NCI-H2107 treated with DMSO at 0.1 percent for 48 hours (cell line): ENCODE results near the gene FBXL19.

Experiments used
- DNase-seq: peaks from one replicate; lab custom pipeline; 2025; ENCODE audit not compliant: unreplicated experiment; lab: John Stamatoyannopoulos, UW

FBXL19 gene

GRCh38 chr16:30894540-30895368 is 28.6 kb upstream of the FBXL19 start:
- no peak for DNase-seq

DNA sequence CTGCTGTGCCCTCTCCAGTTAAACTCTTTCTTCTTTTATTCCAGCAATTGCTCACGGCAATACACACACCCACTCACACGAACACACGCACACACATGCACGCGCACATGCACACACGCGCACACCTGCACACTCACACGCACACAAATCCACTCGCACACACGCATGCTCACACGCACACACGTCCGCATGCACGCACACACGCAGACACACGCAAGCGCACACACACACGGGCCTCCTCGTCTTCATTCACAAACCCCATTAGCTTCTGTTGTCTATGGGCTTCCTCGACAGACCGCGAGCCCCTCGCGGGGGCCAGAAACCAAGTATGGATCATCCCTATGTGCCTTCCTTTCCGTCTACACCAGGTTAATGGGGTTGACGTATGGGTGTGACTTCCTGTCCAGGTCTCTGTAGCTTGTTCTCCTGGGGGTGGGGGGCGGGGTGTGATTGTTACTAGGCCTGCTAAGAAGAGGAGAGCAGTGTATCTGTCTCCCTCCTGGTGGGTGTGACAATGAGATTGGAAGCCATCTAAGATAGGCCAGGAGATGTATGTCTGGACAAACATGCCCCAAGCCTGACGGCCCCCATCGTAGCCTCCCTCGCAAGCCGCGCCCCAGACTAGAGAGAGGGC is 27.6 kb upstream of the FBXL19 start:
- no peak for DNase-seq

DNA sequence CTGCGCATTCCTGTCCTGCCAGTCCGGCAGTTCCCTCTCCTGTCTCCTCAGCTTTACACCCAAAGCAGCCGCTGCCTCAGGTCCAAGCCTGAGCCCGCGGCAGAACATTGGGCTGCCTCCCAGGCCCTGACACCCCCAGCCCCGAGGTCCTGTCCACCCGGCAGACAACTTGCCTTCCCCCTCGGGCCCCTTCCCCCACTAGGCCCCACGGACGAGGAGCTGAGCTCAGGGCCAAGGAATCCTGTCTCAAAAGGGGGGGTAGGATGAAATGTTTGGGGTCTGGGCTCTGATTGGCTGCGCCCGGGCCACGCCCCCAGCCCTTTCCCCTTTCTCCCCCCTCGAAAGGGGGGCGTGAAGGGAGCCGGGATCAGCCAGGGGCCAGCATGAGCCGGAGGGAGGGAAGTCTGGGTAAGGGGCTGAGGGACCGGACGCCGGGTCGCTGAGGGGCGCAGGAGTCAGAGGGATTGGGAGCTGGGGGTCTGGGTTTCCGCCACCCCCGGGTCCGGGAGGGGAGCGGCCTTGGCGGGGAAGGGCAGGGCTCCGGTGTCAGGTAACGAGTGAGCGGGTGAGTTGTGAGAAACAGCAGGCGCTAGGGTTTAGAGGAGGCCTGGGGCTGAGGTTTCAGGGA is 27.0 kb upstream of the FBXL19 start, which contains the start of gene CTF1:
CTF1 (plus strand) TSS at position 354 of the 628 bp plus-strand sequence; CDS start at position 384, 30 bp downstream.
- DNase-seq = no peak

- DNase-seq = peak; percentile 18
Observed at GRCh38 chr16:30896889-30897733, 26.3 kb upstream of the FBXL19 start.

- no peak for DNase-seq
Observed at GRCh38 chr16:30899794-30900193, 23.6 kb upstream of the FBXL19 start.

DNA sequence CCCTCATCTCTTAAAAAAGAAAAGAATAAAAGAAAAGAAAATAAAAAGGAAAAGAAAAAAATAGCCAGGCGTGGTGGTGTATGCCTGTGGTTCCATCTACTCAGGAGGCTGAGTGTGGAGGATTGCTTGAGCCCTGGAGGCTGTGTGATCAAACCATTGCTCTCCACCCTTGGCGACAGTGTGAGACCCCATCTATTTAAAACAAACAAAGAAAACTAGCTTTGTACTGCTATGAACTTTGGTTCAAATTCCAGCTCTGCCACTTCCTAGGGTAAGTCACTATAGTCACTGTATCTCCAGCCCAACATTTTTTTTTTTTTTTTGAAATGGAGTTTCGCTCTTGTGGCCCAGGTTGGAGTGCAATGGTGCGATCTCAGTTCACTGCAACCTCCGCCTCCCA is 22.8 kb upstream of the FBXL19 start:
- DNase-seq = no peak

GRCh38 chr16:30901201-30902028 is 22.0 kb upstream of the FBXL19 start:
- DNase-seq = no peak

DNA sequence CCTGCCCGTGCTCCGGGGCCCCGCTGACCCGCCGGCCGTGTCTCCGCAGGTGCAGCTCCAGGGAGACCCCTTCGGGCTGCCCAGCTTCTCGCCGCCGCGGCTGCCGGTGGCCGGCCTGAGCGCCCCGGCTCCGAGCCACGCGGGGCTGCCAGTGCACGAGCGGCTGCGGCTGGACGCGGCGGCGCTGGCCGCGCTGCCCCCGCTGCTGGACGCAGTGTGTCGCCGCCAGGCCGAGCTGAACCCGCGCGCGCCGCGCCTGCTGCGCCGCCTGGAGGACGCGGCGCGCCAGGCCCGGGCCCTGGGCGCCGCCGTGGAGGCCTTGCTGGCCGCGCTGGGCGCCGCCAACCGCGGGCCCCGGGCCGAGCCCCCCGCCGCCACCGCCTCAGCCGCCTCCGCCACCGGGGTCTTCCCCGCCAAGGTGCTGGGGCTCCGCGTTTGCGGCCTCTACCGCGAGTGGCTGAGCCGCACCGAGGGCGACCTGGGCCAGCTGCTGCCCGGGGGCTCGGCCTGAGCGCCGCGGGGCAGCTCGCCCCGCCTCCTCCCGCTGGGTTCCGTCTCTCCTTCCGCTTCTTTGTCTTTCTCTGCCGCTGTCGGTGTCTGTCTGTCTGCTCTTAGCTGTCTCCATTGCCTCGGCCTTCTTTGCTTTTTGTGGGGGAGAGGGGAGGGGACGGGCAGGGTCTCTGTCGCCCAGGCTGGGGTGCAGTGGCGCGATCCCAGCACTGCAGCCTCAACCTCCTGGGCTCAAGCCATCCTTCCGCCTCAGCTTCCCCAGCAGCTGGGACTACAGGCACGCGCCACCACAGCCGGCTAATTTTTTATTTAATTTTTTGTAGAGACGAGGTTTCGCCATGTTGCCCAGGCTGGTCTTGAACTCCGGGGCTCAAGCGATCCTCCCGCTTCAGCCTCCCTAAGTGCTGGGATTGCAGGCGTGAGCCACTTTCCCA is 21.1 kb upstream of the FBXL19 start:
- DNase-seq = no peak

- DNase-seq = no peak
Observed at GRCh38 chr16:30903002-30903401, 20.4 kb upstream of the FBXL19 start.

GRCh38 chr16:30903596-30903995 is 19.8 kb upstream of the FBXL19 start:
- no peak for DNase-seq

DNA sequence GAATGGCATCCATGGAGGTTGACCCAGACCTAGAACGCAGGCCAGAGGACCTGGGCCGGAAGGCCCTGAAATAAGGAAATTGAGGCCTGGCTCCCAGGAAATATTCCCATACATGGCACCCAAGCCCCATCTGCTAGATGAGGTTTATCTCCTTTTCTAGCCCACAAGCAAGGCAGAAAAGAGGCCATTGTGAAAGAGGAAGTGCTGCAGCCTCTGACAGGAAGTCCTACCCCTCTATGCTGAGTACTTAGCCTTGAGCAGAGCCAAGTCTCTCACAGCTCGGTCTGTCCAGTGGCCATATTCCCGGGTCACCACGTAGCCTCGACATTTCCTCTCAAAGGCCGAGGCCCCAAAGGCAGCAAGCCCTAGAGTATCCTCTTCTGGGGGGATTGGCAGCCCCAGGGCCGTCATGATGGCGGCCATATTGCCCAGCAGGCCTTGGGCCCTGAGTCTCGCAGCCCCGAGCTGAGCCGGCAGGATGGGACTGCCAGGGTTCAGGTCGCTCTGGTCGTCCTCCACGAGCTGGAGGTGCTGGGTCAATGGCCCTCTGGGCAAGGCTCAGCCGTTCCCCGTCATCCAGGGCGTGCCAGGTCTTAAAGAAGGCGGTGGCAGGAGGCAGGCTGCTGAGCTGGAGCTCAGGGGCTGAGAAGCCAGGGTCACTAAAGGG is 19.1 kb upstream of the FBXL19 start:
- DNase-seq = no peak

DNA sequence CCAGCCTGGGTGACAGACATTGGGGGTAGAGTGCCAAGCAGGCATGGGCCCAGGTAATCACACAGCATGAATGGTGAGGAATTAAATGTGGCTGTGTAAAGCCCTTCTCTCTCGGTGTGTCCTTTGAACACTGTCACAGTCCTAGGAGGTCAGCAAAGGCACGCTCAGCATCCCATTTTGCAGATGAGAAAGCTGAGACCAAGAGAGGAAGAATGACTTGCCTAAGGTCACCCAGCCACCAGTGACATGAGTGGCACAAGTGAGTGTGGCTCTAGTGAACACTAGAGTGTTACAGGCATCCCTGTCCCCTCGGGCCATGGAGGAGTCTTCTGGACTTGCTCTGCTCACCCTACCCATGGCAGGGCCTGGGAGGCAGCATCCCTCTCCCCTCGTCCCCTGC is 16.3 kb upstream of the FBXL19 start:
- no peak for DNase-seq

GRCh38 chr16:30910427-30911029 is 12.8 kb upstream of the FBXL19 start:
- no peak for DNase-seq

GRCh38 chr16:30912794-30913412 is 10.5 kb upstream of the FBXL19 start:
- DNase-seq = no peak

DNA sequence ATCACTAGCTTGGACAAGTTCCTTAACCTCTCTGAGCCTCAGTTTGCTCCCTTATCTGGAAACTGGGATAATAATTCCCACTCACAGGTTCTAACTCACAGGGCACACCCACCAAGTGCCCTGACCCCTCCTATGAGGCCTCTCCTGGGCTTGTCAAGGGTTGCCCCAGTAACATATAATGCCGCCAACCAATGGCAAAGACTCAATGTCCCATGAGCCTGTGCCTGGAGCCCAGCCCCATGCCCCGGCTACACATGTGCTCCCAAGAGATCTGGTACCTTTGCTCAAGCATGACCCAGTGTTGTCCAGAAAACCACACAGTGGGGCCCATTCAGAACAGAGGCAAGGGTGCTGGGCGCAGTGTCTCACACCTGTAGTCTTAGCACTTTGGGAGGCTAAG is 8.5 kb upstream of the FBXL19 start:
- DNase-seq = no peak

- no peak for DNase-seq
Observed at GRCh38 chr16:30918614-30919013, 4.8 kb upstream of the FBXL19 start.

GRCh38 chr16:30920891-30921290 is 2.5 kb upstream of the FBXL19 start:
- no peak for DNase-seq

DNA sequence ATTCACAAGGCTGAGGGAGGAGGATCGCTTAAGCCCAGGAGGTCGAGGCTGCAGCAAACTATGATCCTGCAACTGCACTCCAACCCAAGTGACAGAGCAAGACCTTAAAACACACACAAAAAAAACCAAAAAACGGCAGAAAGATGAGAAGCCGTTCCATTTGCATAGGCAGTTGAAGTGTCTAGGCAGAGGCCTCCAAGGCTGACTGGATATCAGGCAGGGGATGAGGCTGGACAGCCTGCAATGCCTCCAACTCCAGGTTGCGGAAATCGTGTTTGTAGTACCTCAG is 2.0 kb upstream of the FBXL19 start:
- no peak for DNase-seq
